Measurements from ENCODE around the gene ENDOU.

ENDOU gene, protein sequence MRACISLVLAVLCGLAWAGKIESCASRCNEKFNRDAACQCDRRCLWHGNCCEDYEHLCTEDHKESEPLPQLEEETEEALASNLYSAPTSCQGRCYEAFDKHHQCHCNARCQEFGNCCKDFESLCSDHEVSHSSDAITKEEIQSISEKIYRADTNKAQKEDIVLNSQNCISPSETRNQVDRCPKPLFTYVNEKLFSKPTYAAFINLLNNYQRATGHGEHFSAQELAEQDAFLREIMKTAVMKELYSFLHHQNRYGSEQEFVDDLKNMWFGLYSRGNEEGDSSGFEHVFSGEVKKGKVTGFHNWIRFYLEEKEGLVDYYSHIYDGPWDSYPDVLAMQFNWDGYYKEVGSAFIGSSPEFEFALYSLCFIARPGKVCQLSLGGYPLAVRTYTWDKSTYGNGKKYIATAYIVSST

DNA sequence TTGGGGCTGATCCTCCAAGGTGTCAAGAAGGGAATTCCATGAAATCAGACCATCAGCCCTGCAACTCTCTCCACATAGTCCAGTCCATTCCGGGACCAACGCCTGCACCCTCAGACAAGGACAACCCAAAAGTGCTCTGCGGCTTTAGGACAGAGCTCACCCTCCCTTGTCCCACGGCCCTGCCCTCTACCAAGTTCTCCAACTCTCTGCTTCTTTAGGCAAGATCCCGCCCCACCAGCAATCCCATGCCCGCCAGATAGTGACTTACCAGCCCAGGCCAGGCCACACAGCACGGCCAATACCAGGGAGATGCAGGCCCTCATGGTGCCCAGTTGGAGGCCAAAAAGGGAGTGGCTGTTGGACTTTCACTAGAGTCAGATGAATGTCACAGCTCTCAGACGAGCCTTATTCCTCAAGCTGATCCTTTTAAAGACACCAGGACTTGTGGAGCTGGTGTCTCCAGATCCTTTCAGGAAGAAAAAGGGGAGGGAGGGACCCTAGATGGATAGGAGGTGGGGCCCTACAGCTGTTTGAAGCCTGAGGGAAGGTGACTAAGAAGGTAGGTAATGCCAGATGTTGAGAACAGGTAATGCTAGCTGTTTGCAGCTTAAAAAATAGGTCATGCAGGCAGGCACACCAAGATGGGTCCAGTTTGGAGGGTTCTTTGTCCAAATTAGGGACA lies at the start of gene ENDOU:
Gene ENDOU (minus strand): TSS at position 400 of the 682 bp plus-strand sequence. CDS start 77 bp downstream, at position 323.
- no peak for DNase-seq (ENCODE audit: low read depth, low spot score)

DNA sequence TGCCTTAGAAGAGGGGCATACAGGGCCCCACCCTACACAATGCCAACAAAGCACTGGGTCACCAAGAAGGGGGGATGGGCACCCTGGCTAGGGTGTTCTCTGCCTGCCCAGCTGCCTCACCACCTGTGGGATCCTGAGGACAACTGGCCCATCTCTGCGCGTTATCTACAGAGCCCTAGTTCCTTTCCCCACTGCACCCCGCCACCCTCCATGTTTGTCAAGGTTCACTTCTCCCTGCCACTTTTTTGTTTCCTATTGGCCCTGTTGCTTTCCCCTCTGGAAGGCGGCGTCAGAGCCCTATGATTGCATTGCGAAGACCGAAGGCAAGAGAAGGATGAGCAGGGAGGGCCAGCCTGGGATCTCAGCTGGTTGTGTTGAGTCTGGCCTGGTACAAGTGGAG lies 49.4 kb upstream of the ENDOU start:
- no peak for DNase-seq (ENCODE audit: low read depth, low spot score)

DNA sequence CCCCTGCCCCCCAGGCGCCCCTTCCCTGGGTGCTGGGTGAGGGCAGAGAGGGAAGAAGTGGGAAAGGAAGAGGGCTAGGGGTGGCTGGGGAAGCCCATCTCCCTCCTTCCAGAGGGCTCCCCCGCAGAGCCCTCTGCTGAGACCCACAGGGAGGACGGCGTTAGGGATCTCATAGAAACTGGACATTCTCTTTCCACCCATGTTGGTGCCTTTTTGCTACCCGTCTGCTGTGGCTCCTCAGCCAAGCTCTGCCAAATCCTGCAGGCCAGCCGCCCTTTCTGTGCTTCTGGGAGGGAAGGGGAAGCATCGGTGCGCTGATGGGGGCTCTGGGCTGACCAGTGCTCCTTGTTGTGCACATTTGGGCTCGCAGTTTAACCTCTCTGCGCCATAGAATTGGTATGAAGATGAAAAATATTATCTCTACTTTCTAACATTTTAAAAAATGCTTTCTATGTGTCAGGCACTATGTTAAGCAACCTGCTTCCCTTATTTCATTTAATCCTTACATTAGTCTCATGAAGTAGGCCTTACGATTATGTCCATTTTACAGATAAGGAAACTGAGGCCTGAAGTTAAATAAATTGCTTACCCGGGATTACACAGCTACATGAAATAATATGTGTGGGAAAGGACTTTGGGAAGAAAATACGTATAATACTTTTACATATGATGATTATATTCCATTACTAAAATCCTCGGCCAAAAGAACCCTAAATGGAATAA lies 48.7 kb upstream of the ENDOU start:
- DNase-seq (ENCODE audit: low read depth, low spot score): no peak

DNA sequence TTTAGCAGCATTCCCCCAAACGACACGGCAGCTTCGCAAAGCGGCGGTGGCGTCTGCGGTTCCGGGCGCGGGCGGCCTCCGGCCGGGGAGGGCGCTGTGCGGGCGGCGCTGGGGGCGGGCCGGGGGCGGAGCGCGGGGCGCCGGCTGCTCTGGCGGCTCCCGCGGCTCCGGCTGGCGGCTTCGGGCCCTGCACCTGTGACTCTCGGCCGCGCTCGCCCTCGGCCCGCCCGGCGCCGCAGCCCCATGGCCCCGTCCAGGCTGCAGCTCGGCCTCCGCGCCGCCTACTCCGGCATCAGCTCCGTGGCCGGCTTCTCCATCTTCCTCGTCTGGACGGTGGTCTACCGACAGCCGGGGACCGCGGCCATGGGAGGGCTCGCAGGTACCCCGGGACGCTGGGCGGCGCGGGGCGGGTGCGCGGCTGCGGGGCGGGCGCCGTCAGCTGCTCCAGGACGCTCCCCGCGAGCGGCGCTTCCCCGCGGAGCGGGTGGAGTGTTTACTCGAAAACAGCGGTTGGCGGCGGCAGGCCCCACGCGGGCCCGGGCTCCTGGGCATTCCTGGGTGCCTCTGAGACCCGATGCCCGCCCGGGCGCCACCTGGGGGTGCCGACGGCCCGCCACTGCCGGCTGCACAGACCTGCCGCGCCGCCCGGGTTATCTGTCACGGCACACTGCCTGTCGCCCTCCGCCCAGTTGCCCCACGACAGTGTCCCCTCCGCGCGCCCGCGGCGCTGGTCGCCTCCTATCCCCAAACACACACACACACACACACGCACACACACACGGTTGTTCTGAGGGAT lies 48.0 kb upstream of the ENDOU start, which contains the start of gene SLC48A1:
Gene SLC48A1 (plus strand): TSS at position 177 of the 796 bp plus-strand sequence. CDS start 67 bp downstream, at position 244.
- no peak for DNase-seq (ENCODE audit: low read depth, low spot score)

DNA sequence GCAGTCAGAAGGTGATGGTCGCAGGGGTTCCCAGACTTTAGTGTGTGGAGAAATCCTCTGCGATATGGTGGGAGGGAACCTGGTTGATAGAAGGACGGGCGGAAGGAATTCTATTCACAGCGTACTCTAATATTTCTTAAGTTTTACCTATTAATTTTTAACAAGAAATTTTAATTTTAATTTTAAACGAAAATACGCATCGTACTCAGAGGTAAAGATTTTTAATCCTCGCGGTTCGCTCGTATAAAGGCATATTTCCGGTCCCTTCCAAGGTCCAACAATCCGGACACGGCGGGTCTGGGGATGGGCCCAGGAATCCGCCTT lies 47.4 kb upstream of the ENDOU start:
- DNase-seq (ENCODE audit: low read depth, low spot score): no peak

DNA sequence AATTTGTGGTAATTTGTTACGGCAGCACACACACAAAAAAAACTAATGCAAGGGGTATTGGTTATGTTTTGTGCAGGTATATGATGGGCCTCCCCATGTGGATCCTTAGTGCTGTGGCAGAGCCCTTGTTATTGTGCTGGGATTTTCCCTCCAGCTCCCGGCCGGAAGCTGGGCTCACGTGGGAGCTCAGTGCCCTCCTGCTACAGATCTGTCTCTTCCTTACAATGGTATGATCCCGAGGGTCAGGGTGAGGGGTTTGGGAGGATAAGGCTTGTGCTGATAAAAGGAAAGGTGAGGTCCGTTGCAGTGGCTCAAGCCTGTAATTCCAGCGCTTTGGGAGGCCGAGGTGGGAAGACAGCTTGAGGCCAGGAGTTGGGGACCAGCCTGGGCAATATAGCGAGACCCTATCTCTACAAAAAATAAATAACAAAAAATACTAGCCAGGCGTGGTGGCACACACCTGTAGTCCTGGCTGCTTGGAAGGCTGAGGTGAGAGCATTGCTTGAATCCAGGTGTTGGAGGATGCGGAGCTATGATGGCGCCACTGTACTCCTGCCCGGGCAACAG lies 46.9 kb upstream of the ENDOU start:
- no peak for DNase-seq (ENCODE audit: low read depth, low spot score)

DNA sequence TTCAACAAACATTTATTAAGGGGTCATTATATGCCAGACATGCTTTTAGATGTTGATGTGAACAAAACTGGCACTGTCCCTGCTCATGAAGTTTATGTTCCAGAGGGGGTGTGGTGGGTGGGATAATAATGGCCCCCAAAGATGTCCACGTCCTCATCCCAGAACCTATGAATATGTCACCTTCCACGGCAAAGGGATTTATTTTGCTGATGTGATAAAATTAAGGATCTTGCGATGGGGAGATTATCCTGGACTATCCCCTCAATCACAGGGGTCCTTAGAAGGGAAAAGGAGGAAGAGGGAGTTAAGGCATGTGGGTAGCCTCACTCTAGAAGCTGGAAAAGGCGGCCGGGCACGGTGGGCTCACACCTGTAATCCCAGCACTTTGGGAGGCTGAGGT lies 46.0 kb upstream of the ENDOU start:
- no peak for DNase-seq (ENCODE audit: low read depth, low spot score)

DNA sequence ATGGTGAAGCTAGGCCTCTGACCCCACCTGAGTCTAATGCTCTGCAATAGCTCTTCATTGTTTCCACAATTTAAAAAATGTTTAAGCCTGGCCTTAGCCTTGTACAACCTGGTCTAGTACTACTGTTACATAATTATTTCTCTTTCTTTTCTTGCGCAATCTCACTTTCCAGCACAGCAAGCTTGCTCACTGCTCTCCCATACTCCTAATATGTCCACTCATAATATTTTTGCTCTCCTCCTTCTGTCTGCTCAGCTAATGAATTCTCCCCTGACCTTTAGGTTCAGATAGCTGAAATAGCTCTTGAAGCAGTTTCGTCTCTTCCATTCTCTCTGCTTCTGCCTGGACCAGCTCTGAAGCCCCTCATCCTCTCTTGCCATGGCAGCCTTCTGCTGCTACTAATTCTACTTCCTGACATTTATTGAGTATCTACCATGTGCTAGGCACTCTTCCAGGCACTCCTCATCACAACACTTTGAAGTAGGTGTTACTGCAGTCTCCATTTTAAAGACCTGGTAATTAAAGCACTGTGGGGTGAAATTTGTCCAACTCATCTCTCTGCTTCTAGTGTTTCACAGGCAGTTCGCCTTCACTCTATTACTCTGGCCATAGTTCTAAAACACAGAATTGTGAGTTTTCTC lies 44.9 kb upstream of the ENDOU start:
- DNase-seq (ENCODE audit: low read depth, low spot score): no peak

DNA sequence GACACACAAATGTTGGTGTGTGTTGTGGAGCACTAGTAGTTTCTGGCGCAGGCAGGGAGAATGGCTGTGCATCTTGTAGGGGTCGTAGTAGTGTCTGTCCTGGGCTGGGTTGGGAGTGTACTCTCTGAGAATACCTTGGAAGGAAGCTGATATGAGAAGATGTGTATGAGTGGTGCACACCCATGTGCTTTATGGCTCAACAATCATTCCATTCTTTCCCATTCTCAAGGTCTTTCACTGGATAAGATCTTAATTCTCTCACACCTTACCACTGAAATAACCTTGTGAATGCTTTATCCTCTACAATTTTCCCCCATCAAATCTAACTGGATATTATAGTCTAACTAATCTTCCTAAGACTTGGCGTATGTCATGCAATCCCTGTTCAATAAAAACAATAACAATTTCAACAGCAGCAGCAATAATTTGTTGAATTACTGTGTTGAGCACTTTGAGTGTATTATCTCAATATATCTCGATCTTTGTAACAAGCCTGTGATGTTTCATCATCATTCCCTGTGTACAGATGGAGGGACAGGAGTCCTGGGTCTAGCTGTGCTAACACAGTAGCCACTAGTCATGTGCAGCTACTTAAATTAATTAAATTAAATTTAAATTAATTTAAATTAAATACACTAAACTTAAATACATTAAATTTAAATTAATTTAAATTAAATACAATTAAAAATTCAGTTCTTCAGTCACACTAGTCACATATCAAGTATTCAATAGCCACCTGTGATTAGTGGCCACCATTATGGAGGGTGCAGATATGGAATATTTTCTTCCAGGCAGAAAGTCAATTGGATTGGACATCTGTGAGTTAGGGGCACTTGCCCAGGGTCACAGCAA lies 44.2 kb upstream of the ENDOU start:
- no peak for DNase-seq (ENCODE audit: low read depth, low spot score)

DNA sequence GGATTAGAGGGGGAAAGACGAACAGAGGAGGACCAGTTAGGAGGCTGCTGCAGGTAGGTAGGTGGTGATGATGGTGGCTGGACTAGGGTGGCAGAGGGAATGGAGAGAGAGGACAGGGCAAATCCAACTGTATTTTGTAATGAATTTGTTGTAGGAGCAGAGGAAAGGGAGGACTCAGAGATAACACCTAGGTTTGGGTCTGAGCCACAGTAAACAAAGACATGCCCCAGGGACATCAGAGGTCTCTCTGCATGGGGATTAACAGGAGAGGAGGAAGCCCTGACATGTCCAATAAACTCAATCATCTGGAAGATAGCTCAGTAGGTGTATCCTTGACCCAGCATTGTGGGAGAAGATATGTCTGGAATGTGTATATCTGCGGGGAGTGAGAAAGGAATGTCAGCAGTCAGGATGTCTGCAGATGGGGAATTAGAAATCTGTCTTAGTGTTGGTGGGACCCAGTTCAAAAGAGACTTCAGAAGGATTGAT lies 43.1 kb upstream of the ENDOU start:
- peak; percentile 54 for DNase-seq (ENCODE audit: low read depth, low spot score)

DNA sequence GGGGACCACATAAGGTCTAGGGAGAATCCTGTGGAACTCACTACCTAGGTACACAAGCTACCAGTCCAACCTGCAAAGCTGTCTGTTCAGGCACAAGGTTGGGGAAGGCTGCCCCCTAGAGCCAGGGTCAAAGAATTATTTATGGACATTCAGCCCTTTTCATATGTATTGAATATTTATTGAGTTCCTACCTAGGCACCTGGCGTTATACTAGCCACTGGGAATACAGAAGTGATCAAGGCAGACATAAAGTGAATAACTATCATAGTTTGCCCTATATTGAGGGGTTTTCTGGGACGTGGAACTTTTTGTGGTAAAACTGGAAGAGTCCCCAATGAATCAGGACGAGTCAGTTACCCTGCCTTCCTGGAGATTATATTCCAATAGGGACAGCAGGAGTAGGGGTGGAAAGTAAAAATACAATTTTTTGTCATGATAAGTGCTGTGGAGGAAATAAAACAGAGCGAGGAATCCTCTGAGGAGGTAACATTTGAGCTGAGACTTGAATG lies 42.0 kb upstream of the ENDOU start:
- DNase-seq (ENCODE audit: low read depth, low spot score): no peak

DNA sequence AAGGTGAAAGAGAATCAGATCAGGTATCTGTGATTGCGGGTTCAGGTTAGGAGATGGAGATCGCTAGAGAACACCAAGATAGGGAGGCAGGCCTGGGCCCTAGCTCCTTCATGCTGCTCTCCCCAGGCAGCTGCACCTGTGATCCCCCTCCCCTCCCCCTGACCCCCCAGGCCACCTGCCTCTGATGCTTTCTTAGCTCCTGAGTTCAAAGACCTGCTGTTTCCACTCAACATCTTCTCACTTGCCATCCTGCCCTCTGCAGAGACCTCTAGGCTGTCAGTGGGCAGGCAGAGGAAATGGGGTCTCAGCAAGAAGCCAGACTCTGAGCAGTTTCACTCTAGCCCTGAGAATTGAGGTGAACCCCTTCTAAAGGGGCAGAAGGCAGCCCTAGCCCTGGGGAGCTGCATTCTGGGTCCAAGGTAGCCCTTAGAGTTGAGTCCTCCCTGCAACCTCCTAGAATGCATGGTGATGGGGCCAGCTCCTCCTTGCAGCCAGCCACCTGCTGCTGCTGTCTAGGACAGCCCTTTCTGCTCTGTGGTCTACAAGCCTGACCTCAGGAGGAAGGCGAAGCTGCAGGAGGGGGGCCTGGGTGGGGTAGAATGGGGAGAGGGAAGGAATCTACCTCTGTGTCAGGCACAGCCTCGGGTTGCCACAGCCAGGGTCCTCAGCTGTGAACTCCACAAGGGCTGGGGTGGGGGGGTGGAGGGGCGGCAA lies 41.4 kb upstream of the ENDOU start:
- DNase-seq (ENCODE audit: low read depth, low spot score): no peak

DNA sequence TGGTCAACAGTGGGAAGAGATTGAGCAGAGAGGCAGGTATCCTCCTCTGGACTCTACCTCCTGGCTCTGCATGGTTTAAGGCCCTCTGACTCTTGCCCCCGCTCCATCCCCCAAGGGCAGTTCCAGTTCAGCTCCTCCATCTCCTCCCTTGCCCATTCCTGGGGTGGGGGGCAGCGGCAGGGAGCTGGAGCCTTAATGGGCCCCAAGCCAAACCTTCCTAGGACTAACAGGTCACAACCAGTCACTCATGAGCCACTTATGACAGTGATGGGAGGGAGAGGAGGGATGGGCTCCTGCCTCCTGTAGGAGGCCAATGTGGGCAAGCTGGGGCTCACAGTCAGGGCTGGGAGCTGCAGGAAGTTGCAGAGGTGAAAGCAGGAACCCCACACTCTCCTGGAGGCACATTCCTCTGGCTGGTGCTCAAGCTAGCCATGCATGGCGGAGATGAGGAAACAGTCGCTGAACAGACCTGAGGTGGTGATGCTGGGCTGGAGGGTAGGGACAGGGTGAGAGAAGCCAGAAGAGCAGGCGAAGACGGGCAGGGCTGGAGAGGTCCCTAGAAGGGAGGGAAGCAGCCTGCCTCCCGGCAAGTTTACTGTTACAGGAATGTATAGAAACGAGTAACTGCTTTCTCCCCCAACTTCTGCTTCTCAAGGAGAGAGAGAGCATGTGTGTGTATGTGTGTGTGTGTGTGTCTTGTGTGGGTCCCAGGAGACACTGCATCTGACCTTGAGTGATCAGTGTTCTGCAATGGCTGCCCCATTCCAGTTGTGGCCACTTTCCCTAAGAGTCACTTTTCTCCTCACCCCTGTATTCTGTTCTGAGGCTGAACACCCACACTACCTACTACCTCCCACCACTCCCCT lies 38.4 kb upstream of the ENDOU start:
- no peak for DNase-seq (ENCODE audit: low read depth, low spot score)

DNA sequence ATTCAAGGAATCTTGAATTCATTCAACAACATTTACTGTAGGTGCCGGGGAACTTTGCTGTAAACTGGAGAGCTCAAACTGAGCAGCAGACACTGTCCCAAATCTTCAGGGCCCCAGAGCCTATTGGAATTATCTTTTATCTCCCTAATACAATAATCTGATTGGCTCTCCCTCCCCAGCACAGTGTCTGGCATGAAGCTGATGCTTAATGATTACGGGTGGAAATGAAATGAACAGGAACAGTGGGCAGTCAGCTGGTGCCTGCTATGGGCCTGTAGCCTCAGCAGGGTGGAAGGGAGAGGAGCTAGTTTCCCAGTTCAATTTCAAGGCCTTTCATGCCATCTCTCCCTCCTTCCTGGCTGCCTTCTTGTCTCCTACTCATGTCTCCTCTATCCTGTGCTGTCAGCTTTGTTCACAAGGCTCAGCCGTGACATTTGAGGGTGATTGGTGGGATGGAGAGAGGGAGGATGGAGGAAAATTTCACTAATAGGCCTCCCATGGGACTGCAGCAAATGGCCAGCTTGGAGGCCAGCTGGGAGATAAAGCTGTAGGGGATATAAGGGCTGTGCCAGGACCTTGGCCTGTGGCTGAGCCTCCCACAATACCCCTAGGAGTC lies 37.7 kb upstream of the ENDOU start:
- DNase-seq (ENCODE audit: low read depth, low spot score): no peak

DNA sequence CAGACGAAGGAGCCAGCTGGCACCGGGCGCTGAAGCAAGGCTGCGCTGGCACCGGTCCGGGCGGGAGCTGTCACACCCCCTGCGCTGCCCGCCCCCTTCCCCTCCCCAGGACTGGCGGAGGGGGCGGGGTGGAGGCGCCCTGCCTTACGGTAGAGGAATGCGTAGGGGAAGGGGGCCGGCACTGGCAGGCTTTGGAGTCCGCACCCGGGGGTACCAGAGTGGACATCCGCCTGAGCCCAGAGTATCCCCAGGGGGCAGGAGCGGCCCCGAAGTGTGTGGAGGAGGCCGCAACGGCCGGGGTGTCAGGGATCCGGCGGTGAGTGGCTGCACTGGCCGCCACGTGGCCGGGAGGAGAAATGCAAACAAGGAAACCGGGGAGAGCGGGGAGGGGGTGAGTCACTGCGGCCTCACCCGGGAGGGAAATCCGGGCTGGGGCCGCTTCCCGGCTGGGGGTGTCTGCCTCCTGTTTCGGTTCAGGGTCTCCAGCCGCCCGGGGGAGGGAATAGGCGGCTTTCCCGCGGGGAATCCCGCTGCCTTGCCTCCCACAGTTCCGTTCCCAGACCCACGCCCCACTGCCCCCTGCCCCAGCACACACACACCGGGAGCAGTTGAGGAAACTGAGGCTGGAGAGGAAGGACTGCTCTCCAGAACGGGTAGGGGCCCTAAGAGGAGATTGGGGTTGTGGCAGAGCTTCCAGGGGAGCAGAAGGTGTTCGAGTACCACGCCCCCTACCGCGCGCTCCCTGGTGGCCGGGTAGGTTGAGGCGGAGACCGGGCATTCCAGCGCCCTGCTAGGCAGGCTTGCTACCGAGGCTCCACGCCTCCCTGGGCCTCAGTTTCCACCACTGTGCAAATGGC lies 33.8 kb upstream of the ENDOU start, which contains the start of gene RAPGEF3:
Gene RAPGEF3 (minus strand): TSS at position 47 of the 857 bp plus-strand sequence. CDS start 324 bp downstream, outside the sequence.
- no peak for DNase-seq (ENCODE audit: low read depth, low spot score)

DNA sequence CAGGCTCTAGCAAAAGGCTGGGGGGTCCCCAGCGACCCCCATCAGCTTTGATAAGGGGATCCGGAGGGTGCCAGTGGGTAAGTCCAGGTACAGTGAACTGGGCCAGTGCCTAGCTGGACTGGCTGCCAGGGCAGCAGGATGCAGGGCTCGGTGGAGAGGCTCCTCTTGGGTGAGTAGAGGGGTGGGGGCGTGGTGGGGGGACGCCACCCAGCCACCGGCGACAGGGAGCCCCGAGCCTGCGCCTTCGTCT lies 33.2 kb upstream of the ENDOU start:
- no peak for DNase-seq (ENCODE audit: low read depth, low spot score)
